Endothelial cell of umbilical vein (primary cell): Measurements from ENCODE around the gene TOGARAM2. TPM values are rescaled to one million over a fixed set of nuclear protein-coding genes. Genes with fewer than 3 reads are reported as not detected.
A peak's percentile ranks its signal among the peaks of the same experiment; 100 is the strongest.

Experiments used
- BruUV-seq: library from RNA; stranded (reverse); fragments of 400-500 nt; replicated peaks from 2 replicates; lab custom pipeline; 2021; lab: Mats Ljungman, UMichigan
- CTCF ChIA-PET: fragments of 300-600, 350-600 bp; sonication (Branson Sonifier 250); formaldehyde crosslinking; loops from one replicate; lab custom pipeline; 2021; ENCODE audit warnings: antibody characterized with exemption, inconsistent platforms; lab: Charles Lee
- POLR2A ChIA-PET: fragments of 300-600, 350-600 bp; sonication (Branson Sonifier 250); formaldehyde crosslinking; loops from one replicate; lab custom pipeline; 2021; ENCODE audit warnings: antibody characterized with exemption, inconsistent platforms; lab: Charles Lee
- DNase-seq: peaks from one replicate; pipeline ENCODE4 v3.0.0-alpha.2; 2011; ENCODE audit warnings: low read depth, low spot score
- FAIRE-seq: peaks from 2 replicates; lab custom pipeline; 2011; peaks lifted over from hg19 to GRCh38; lab: Jason Lieb, UNC
- H2AFZ ChIP-seq: 2 replicates; pipeline ENCODE4 v1.6.0; 2012; ENCODE audit warnings: low read depth, low read length, control low read depth, inconsistent platforms
- H3K27ac ChIP-seq: 2 replicates; pipeline ENCODE4 v1.5.1; 2011; ENCODE audit warnings: low read depth, mild to moderate bottlenecking, control low read depth, low read length, moderate library complexity; ENCODE audit not compliant: insufficient read depth
- H3K27me3 ChIP-seq, 2 experiments: 2 replicates each; pipeline versions ENCODE4 v1.6.0 to v1.6.1; 2011; ENCODE audit warnings: low read length in 2 of 2, mixed read lengths in 1 of 2; ENCODE audit not compliant: control insufficient read depth in 2 of 2, insufficient read depth in 2 of 2
- H3K36me3 ChIP-seq, 2 experiments: 2 replicates in 1 of 2; 3 replicates in 1 of 2; pipeline ENCODE4 v1.5.1; 2011; ENCODE audit warnings: low read length in 2 of 2, mild to moderate bottlenecking in 1 of 2, moderate library complexity in 1 of 2; ENCODE audit not compliant: control insufficient read depth in 2 of 2, insufficient read depth in 2 of 2; ENCODE audit errors: extremely low read depth in 1 of 2
- H3K4me1 ChIP-seq: 3 replicates; pipeline ENCODE4 v1.5.1; 2011; ENCODE audit warnings: mild to moderate bottlenecking, low read length; ENCODE audit not compliant: control insufficient read depth, insufficient read depth; ENCODE audit errors: extremely low read depth
- H3K4me2 ChIP-seq: 2 replicates; pipeline ENCODE4 v1.6.1; 2011; ENCODE audit warnings: low read length, control low read depth, mixed read lengths; ENCODE audit not compliant: insufficient read depth
- H3K4me3 ChIP-seq, 3 experiments: fragments of 200-600 bp in 1 of 3; sonication (generic), shearing (Covaris generic) in 1 of 3; replicated peaks in 1 of 3; 2 replicates each; pipeline ENCODE4 v1.5.1; 2011 to 2016; ENCODE audit warnings: control low read depth in 3 of 3, low read length in 3 of 3, mild to moderate bottlenecking in 2 of 3, inconsistent platforms in 1 of 3, low read depth in 1 of 3, moderate library complexity in 1 of 3; ENCODE audit not compliant: insufficient read depth in 1 of 3
- H3K79me2 ChIP-seq: 2 replicates; pipeline ENCODE4 v1.6.0; 2012; ENCODE audit warnings: low read length, inconsistent platforms; ENCODE audit not compliant: control insufficient read depth, insufficient read depth
- H3K9ac ChIP-seq: replicated peaks from 2 replicates; pipeline ENCODE3; 2011; ENCODE audit warnings: low read length, control low read depth; ENCODE audit not compliant: insufficient read depth; ENCODE audit errors: extremely low read depth
- H3K9me1 ChIP-seq: replicated peaks from 3 replicates; pipeline ENCODE4 v1.6.0; 2011; ENCODE audit warnings: mild to moderate bottlenecking, low read length; ENCODE audit not compliant: control insufficient read depth, insufficient read depth; ENCODE audit errors: extremely low read depth
- H3K9me3 ChIP-seq: replicated peaks from 2 replicates; pipeline ENCODE4 v1.5.1; 2012; ENCODE audit warnings: low read length, inconsistent platforms; ENCODE audit not compliant: control insufficient read depth, insufficient read depth
- H4K20me1 ChIP-seq: replicated peaks from 2 replicates; pipeline ENCODE3; 2011; ENCODE audit warnings: mild to moderate bottlenecking, low read length; ENCODE audit not compliant: control insufficient read depth, insufficient read depth; ENCODE audit errors: extremely low read depth
- CTCF ChIP-seq, 2 donors: IDR thresholded peaks; 1 replicate in 1 of 2; 2 replicates in 1 of 2; pipeline ENCODE4 v1.5.1; 2011; ENCODE audit warnings: low read length in 2 of 2, mild to moderate bottlenecking in 2 of 2, moderate library complexity in 2 of 2, control low read depth in 1 of 2, inconsistent platforms in 1 of 2, low read depth in 1 of 2; ENCODE audit not compliant: insufficient read depth in 1 of 2; ENCODE audit errors: extremely low read depth in 1 of 2
- EZH2 ChIP-seq: IDR thresholded peaks from 2 replicates; pipeline ENCODE4 v1.6.1; 2012; ENCODE audit warnings: borderline replicate concordance, low read depth, mild to moderate bottlenecking, moderate library complexity, low read length, inconsistent platforms; ENCODE audit not compliant: severe bottlenecking
- FOS ChIP-seq: IDR thresholded peaks from 2 replicates; pipeline ENCODE4 v1.6.1; 2011; ENCODE audit warnings: mild to moderate bottlenecking, low read length, moderate library complexity, borderline replicate concordance; ENCODE audit not compliant: insufficient read depth
- GATA2 ChIP-seq: IDR thresholded peaks from 2 replicates; pipeline ENCODE4 v1.7.0; 2011; ENCODE audit warnings: low read depth, mild to moderate bottlenecking, moderate library complexity, mixed read lengths, low read length; ENCODE audit not compliant: insufficient read length, insufficient read depth
- JUN ChIP-seq: IDR thresholded peaks from 2 replicates; pipeline ENCODE4 v1.6.1; 2011; ENCODE audit warnings: borderline replicate concordance, low read depth; ENCODE audit not compliant: insufficient read length, insufficient read depth
- MAX ChIP-seq: IDR thresholded peaks from 2 replicates; pipeline ENCODE4 v1.6.1; 2011; ENCODE audit not compliant: insufficient read depth, insufficient read length
- MYC ChIP-seq: IDR thresholded peaks from one replicate; pipeline ENCODE4 v1.6.1; 2011; ENCODE audit warnings: mild to moderate bottlenecking, low read depth, low read length
- POLR2A ChIP-seq: IDR thresholded peaks from 2 replicates; pipeline ENCODE4 v1.6.1; 2012; ENCODE audit warnings: low read depth, mild to moderate bottlenecking, control low read depth, low read length
- POLR2AphosphoS5 ChIP-seq: IDR thresholded peaks from 2 replicates; pipeline ENCODE4 v1.6.1; 2012; ENCODE audit warnings: low read depth, mild to moderate bottlenecking, control low read depth, low read length, moderate library complexity; ENCODE audit not compliant: insufficient read depth
- dilution Hi-C: fragments of 300-500 bp; cut with MboI; formaldehyde crosslinking; loops from one replicate; pipeline ENCODE4 v1.15.0; 2019; ENCODE audit warnings: low sequenced_read_pairs; ENCODE audit not compliant: extremely low pct_ligation_motif_present
- intact Hi-C: fragments of 100-400 bp; cut with micrococcal nuclease; formaldehyde crosslinking; loops from one replicate; pipeline ENCODE4 v1.10.0; 2022
- polyA plus RNA-seq, 4 experiments: library from polyadenylated mRNA; depleted of rRNA in 3 of 4; stranded (reverse) in 3 of 4; unstranded in 1 of 4; fragments of >200 nt; gene quantifications; 2 replicates each; pipeline versions ENCODE4 v1.2.1 to v1.2.3, GENCODE V29; 2011 to 2012; ENCODE audit warnings: missing spikeins in 1 of 4
- total RNA-seq: library from RNA; stranded (reverse); gene quantifications from 2 replicates; pipeline ENCODE4 v1.2.3, GENCODE V29; 2021

The TOGARAM2 gene
- total and polyA plus RNA-seq, 2 donors (not counting 3 experiments of a cell fraction or from before 2014, with no cell fraction given): not detected

- H3K4me1 ChIP-seq: no peaks in the 10 kb centered on the region
- FAIRE-seq: no peak
- H3K9ac ChIP-seq: no peak overlapping the region
- dilution Hi-C loops: no loop called here
- no peaks in the 10 kb centered on the region for H4K20me1 ChIP-seq
- BruUV-seq: no TSS peak
- no peaks in the 10 kb centered on the region for H3K36me3 ChIP-seq
- intact Hi-C loops: no loop called here
- TF ChIP-seq MAX (peak; percentile 3), MYC (no peak)
- no peaks in the 10 kb centered on the region for H3K79me2 ChIP-seq
- no peak overlapping the region for H3K4me3 ChIP-seq
- H2AFZ ChIP-seq: no peak overlapping the region
- H3K4me2 ChIP-seq: no peak overlapping the region
- H3K9me3 ChIP-seq: no peaks in the 10 kb centered on the region
- H3K27me3 ChIP-seq: no peaks in the 10 kb centered on the region
- ChIA-PET POLR2A (no interaction called here), CTCF (no interaction called here)
- DNase-seq: no peak
- H3K9me1 ChIP-seq: no peaks in the 10 kb centered on the region
- H3K27ac ChIP-seq: no peak overlapping the region
These were observed 25.2 kb downstream of the TOGARAM2 start for GRCh38 chr2:29006092-29006979.

GRCh38 chr2:29006980-29007301 lies 25.8 kb downstream of the TOGARAM2 start:
- dilution Hi-C loops (no loop called here), intact Hi-C loops (no loop called here)
- ChIA-PET POLR2A (no interaction called here), CTCF (no interaction called here)
- H3K9me3 ChIP-seq: no peaks in the 10 kb centered on the region
- no peaks in the 10 kb centered on the region for H3K4me1 ChIP-seq
- no peaks in the 10 kb centered on the region for H3K36me3 ChIP-seq
- DNase-seq (no peak), FAIRE-seq (no peak)
- no peaks in the 10 kb centered on the region for H3K27me3 ChIP-seq
- BruUV-seq: no TSS peak
- H3K9me1 ChIP-seq: no peaks in the 10 kb centered on the region
- no peak overlapping the region for H3K4me3 ChIP-seq
- H3K79me2 ChIP-seq: no peaks in the 10 kb centered on the region
- H4K20me1 ChIP-seq: no peaks in the 10 kb centered on the region
- H2AFZ ChIP-seq: no peak overlapping the region
- TF ChIP-seq GATA2: no peak
- TF ChIP-seq POLR2AphosphoS5: no peak
- no peak for TF ChIP-seq POLR2A
- no peak for TF ChIP-seq JUN
- no peak for TF ChIP-seq MAX
- TF ChIP-seq MYC: no peak
- no peak for TF ChIP-seq FOS
- no peak for TF ChIP-seq CTCF (IDR thresholded peaks at IDR 0.05; ENCODE audit: extremely low read depth in 1 of 2, insufficient read depth in 1 of 2, low read depth in 1 of 2, low read length in 2 of 2)
- no peak for TF ChIP-seq EZH2
- H3K4me2 ChIP-seq: no peak overlapping the region
- no peak overlapping the region for H3K27ac ChIP-seq
- H3K9ac ChIP-seq: no peak overlapping the region
